ENCODE results near the gene PAX5.
A peak's percentile ranks its signal among the peaks of the same experiment; 100 is the strongest.
"Not testable (repeated sequence)": the region's sequence is repeated elsewhere in the genome, so short reads cannot be mapped to it uniquely, and the experiment has no call there.

Gene PAX5

GRCh38 chr9:36871606-36872005 is 162.5 kb downstream of the PAX5 start:
- DNase-seq = no peak

GRCh38 chr9:36870960-36871359 is 163.1 kb downstream of the PAX5 start:
- peak; percentile 74 to 95 for DNase-seq

- DNase-seq = not testable (repeated sequence)
These were observed 164.5 kb downstream of the PAX5 start for GRCh38 chr9:36869605-36870004.

- no peak for DNase-seq
These were observed 165.3 kb downstream of the PAX5 start for GRCh38 chr9:36868586-36869282.

- DNase-seq = peak; percentile 76 to 89
These were observed 166.2 kb downstream of the PAX5 start for GRCh38 chr9:36867672-36868471.

DNA sequence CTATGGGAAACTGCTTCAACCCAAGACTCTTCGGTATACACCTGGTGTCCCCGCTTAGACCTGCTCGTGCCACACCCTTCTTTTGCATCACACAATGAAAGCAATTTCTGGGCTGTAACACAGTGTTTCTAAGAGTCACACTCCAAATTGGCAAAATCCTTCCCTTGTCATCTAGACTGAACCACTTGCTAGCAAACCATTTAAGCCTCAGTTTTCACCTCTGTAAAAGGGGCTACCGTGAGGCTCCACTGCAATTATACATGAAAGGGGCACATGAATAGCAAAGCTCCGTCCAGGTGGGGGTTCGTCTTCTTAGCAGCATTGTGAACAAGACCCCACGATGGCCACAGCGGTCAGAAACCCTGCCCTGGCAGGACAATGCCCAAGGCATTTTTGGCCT is 166.8 kb downstream of the PAX5 start:
- no peak for DNase-seq

- DNase-seq = peak in 1 of 2 experiments; percentile 17
These were observed 167.2 kb downstream of the PAX5 start for GRCh38 chr9:36866840-36867239.

DNA sequence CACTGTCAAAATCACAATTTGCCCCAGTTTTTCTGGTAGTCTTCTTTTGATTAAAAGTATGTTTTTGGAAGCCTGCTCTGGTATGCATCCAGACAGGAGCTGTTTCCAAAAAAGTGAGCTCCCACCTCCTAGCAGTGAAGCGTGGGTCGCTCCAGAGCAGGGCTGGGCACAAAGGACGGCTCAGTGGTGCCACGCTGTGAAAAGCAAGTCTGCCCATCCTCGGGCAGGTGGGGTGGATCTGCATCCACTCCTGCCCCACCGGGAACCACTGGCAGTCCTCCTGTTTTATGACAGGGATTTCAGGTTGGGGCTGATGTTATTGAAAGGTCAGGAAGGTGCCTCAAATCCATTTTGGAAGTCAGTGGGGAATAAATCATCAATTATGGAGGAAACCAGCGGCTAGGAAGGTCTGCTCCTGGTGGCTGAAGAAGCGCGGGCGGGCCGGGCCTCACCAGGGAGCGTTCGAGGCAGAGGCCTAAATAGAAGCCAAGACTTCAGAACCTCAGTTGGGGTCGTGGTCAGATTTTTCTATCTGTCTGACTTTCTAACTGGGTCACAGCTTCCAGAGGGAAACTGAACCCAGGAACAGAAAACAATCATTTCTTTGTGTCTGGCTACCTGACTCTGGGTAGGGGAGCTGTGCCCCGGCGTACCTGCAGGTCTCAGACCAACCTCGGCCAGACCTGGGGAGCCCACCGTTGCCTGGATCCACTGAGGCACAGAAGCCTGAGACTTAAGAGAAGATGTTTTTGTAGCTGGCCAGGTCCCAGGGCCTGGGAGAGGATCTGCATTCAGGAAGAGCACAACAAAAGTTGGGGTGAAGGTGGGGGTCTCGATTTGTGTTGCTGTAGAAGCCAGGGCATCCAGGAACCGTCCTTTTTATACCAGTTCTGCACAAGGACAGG is 168.1 kb downstream of the PAX5 start:
- no peak for DNase-seq

DNA sequence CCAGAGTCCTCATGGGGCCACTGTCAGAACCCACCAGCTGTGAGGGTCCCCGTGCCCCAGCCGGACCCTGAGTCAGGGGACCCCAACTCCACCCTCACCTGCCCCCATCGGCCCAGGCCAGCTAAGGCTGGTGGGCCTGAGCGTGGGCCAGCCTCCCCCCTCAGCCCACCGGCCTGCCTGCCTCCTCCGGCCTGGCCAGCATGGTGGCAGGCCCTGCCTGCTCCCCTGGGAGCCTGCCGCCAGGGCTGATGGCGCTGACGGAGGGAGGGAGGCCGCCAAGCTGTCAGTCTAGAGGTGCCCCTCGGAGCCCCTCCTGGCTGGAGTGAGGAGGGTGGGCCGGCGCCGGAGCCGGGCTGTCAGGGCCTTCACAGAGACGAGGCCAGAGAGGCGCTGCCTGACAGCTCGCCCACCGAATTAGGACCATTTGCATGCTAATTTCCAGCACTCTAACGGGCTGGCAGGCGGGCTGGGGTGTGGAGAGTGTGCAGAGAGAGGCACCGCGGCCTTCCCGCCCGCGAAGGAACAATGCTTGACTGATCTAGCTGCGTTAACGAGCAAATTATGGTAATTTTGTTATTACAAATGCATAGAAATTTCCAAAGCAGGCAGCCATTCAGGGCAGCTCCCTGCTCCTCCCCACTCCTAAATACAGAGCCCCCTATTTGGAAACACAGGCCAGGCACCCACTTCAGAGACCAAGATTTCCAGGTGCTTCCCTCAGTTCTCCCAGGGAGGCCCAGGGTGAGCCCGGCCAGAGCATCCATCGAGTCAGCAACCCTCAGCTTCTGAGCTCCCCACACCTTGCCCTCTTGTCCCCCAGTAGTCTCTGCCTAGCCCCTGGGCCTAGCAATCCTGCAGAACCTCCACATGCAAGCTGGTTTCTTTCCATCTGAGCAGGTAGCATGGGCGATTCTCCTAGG is 169.3 kb downstream of the PAX5 start:
- DNase-seq = no peak

- peak in 1 of 2 experiments; percentile 16 for DNase-seq
These were observed 171.6 kb downstream of the PAX5 start for GRCh38 chr9:36862206-36863145.

DNA sequence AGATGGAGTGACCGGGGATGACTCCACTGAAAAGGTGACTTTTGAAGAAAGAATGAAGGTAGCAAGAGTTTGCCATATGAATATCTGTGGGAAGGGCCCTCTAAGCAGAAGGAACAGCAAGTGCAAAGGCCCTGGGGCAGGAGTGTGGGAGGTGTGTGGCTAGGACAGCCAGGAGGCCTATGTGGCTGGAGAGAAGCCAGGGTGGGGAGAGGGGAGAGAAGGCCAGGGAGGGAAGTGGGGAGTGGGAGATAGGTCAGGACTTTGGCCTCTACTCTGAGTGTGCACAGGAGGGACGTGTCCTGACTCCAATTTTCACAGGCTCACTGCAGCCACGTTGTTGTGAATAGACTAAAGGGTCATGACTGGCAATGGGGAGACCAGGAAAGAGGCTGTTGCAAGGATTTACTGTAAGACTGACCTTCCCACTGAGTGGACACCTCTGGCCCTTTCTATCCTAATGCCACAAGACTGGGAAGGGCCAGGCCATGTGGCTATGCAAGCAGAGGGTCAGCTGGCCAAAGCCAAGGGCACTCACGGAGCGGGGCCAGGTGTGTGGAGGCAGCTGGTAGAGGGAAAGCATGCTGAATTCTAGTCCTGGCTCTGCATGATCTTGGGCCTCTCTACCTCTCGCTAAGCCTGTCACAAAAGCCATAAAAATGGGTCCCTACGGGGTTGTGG is 172.4 kb downstream of the PAX5 start:
- no peak for DNase-seq

GRCh38 chr9:36858805-36859375 is 175.2 kb downstream of the PAX5 start:
- DNase-seq = no peak

DNA sequence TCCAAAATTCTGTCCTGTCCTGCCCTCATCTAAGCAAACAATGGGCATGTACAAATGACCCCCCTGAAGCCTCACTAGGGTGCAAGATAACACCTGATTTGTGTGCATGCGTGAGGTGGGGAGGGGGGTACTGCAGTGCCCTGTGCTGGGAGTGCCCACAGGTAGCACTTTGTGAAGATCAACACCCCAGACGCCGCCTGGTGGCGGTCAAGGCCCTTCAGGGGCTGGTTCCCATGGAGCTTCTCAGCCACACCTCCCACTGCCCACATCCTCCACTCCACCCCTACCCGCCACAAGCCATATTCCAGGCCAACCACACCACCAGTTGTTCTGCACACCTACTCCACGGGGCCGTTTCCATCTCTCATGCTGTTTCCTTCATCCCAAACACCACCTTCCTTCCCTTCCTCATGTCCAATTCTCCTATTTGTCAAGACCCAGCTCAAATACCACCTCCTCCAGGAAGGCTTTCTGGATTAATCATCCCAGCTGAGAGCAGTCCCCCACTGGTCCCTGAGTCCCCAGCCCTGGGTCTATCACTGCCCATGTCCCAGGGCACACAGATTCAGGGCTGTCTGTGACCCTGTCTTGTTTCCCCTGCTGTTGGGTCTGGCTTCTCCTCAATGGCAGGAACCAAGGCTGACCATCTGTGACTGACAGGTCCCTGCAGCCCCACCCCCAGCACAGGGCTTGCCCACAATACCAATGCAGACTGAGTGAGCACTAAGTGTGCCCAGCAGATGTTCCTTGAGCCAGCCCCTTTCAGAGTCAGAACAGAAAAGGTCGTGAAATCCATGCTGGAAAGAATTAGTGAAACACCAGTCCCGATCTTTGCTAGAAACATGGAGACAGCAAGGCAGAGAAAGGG is 178.4 kb downstream of the PAX5 start:
- no peak for DNase-seq

GRCh38 chr9:36854751-36855150 is 179.3 kb downstream of the PAX5 start:
- DNase-seq = no peak

- no peak for DNase-seq
These were observed 180.0 kb downstream of the PAX5 start for GRCh38 chr9:36854034-36854433.

DNA sequence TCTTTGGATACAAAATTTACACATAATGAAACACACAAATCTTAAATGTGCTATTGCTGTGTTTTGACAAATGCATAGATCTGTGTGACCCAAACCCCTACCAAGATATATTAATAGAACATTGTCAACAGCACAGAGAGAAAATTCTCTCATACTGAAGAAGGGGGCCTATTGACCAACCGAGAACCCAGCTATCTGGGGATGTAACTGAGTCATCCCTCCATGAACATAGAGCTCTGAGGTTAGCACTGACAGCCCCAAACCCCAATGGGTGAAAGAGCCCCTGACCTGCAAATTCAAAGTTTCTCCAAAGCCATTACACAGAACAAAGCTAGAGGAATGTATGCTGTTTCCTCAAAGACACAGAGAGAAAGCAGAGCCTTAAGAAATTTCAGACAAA is 180.8 kb downstream of the PAX5 start:
- DNase-seq = no peak

GRCh38 chr9:36849943-36850342 is 184.1 kb downstream of the PAX5 start:
- DNase-seq = no peak

DNA sequence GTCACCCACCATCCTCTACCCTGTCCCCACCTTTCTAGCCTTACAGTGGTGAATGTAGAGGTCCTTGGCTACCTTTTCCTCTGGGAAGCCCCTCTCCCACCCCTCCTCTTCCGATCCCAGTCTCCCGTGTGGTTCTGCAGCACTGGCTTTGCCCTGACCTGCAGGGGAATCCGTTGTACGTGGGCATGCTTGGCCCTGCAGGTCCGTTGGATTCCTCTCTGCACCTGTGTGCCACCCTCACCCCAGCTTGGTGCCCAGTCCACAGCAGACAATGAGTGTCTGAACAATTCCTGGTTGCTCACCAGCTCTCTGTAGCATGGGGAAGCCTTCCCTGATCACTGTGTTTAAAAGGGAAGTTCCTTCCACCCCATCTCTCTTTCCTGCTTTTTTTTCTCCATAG is 185.1 kb downstream of the PAX5 start:
- no peak for DNase-seq

All from NCI-H2081 (cell line).